ENCODE results near the gene HIPK4.

The HIPK4 gene

GRCh38 chr19:40341601-40342482, 48.1 kb downstream of the HIPK4 start:
- no peak for DNase-seq
- Mint-ChIP-seq H3K27ac (peak overlapping the region; percentile 89), H3K36me3 (ENCODE audit: low read depth) (peaks cover 16% of the 10 kb centered on the region), H3K4me3 (no peak overlapping the region), H3K4me1 (peaks cover 11% of the 10 kb centered on the region), H3K9me3 (no peaks in the 10 kb centered on the region), H3K27me3 (ENCODE audit: low read depth, poor library complexity) (no peaks in the 10 kb centered on the region)
- no peak for TF ChIP-seq CTCF (IDR thresholded peaks at IDR 0.05)

GRCh38 chr19:40339018-40339728, 50.8 kb downstream of the HIPK4 start:
- DNase-seq: no peak
- Mint-ChIP-seq H3K27ac (no peak overlapping the region), H3K27me3 (ENCODE audit: low read depth, poor library complexity) (no peaks in the 10 kb centered on the region), H3K4me3 (no peak overlapping the region), H3K4me1 (peaks cover 11% of the 10 kb centered on the region), H3K9me3 (no peaks in the 10 kb centered on the region), H3K36me3 (ENCODE audit: low read depth) (peaks cover 27% of the 10 kb centered on the region)
- no peak for TF ChIP-seq CTCF (IDR thresholded peaks at IDR 0.05)

- Mint-ChIP-seq H3K4me3 (no peak overlapping the region), H3K27me3 (ENCODE audit: low read depth, poor library complexity) (no peaks in the 10 kb centered on the region), H3K36me3 (ENCODE audit: low read depth) (peaks cover 34% of the 10 kb centered on the region), H3K9me3 (no peaks in the 10 kb centered on the region), H3K4me1 (peaks cover 4% of the 10 kb centered on the region), H3K27ac (no peak overlapping the region)
- TF ChIP-seq CTCF (IDR thresholded peaks at IDR 0.05): no peak
- no peak for DNase-seq
Measured at GRCh38 chr19:40337594-40337993, 52.4 kb downstream of the HIPK4 start.

GRCh38 chr19:40337107-40337506, 52.9 kb downstream of the HIPK4 start:
- no peak for DNase-seq
- Mint-ChIP-seq H3K4me1 (no peaks in the 10 kb centered on the region), H3K27me3 (ENCODE audit: low read depth, poor library complexity) (no peaks in the 10 kb centered on the region), H3K9me3 (no peaks in the 10 kb centered on the region), H3K4me3 (no peak overlapping the region), H3K36me3 (ENCODE audit: low read depth) (peaks cover 35% of the 10 kb centered on the region), H3K27ac (no peak overlapping the region)
- TF ChIP-seq CTCF (IDR thresholded peaks at IDR 0.05): no peak

- Mint-ChIP-seq H3K4me3 (no peak overlapping the region), H3K4me1 (no peaks in the 10 kb centered on the region), H3K9me3 (no peaks in the 10 kb centered on the region), H3K27ac (peak overlapping the region; percentile 22), H3K36me3 (ENCODE audit: low read depth) (peaks cover 38% of the 10 kb centered on the region), H3K27me3 (ENCODE audit: low read depth, poor library complexity) (no peaks in the 10 kb centered on the region)
- no peak for TF ChIP-seq CTCF (IDR thresholded peaks at IDR 0.05)
- DNase-seq: no peak
Measured at GRCh38 chr19:40336601-40336900, 53.4 kb downstream of the HIPK4 start.

All from nephron progenitor cell (in vitro differentiated cells).